Mammary epithelial cell (primary cell): ENCODE measurements around the gene ACE.

Source experiments
- CTCF ChIP-seq, 2 donors: IDR thresholded peaks in 1 of 2; conservative IDR thresholded peaks in 1 of 2; 2 replicates each; pipeline ENCODE4 v1.5.1; 2011 to 2012; ENCODE audit warnings: inconsistent platforms in 2 of 2, low read length in 2 of 2, mild to moderate bottlenecking in 2 of 2, control low read depth in 1 of 2, low read depth in 1 of 2; ENCODE audit not compliant: insufficient read depth in 1 of 2; ENCODE audit errors: extremely low read depth in 1 of 2
- EZH2 ChIP-seq: IDR thresholded peaks from 2 replicates; pipeline ENCODE4 v1.6.1; 2012; ENCODE audit warnings: low read length, inconsistent platforms, borderline replicate concordance

GRCh38 chr17:63496663-63497400, 20.0 kb downstream of the ACE start:
- TF ChIP-seq EZH2 (no peak), CTCF (conservative IDR thresholded peaks at IDR 0.05 in 1 of 2, IDR thresholded peaks at IDR 0.05 in 1 of 2; ENCODE audit: extremely low read depth in 1 of 2, insufficient read depth in 1 of 2, low read depth in 1 of 2, low read length in 2 of 2) (no peak)
